Upper lobe of right lung (tissue), 1 donor: ENCODE data around the gene IFNL3. TPM values are rescaled to one million over a fixed set of nuclear protein-coding genes. Genes with fewer than 3 reads are reported as not detected.

Experiments
- ATAC-seq: fragments of 200-7000 bp; cut with Tn5 transposase; one replicate; pipeline ENCODE4 v1.9.1; 2020; ENCODE audit warnings: mild to moderate bottlenecking, moderate library complexity
- DNase-seq: peaks from one replicate; pipeline ENCODE4 v3.0.0-alpha.2; 2020
- H3K27ac ChIP-seq: fragments of 200-600 bp; one replicate; pipeline ENCODE4 v1.8.0; 2022
- H3K27me3 ChIP-seq: fragments of 200-600 bp; one replicate; pipeline ENCODE4 v1.8.0; 2022; ENCODE audit warnings: mild to moderate bottlenecking
- H3K36me3 ChIP-seq: fragments of 200-600 bp; one replicate; pipeline ENCODE4 v1.8.0; 2022
- H3K4me1 ChIP-seq: fragments of 200-600 bp; one replicate; pipeline ENCODE4 v1.8.0; 2022
- H3K4me3 ChIP-seq: fragments of 200-600 bp; one replicate; pipeline ENCODE4 v1.8.0; 2022; ENCODE audit warnings: mild to moderate bottlenecking
- H3K9me3 ChIP-seq: fragments of 200-600 bp; one replicate; pipeline ENCODE4 v1.8.0; 2022
- CTCF ChIP-seq: fragments of 200-600 bp; IDR thresholded peaks from one replicate; pipeline ENCODE4 v1.8.0; 2022; ENCODE audit warnings: antibody characterized with exemption
- intact Hi-C: fragments of 100-400 bp; cut with DNase I; formaldehyde crosslinking; loops from one replicate; pipeline ENCODE4 v1.11.0; 2022
- total RNA-seq: library from RNA; stranded (reverse); fragmentation: NEBNext Ultra II Directional; extraction: Animal tissue kit (Norgen Biotek cat#: 25700); gene quantifications from one replicate; pipeline ENCODE4 v1.2.1, GENCODE V29; 2021
- donor health status: DM: no; HTN: yes; CAD: no; lungs with severe emphysema.

Gene IFNL3
- total RNA-seq, 1 donor from 2014 or later, result not detected

- H3K4me3 ChIP-seq, result no peak overlapping the region
- H3K27me3 ChIP-seq, result peaks cover 30% of the 10 kb centered on the region
- ATAC-seq (no peak), DNase-seq (no peak)
- intact Hi-C loops, result no loop called here
- H3K27ac ChIP-seq, result no peak overlapping the region
- no peaks in the 10 kb centered on the region for H3K36me3 ChIP-seq
- TF ChIP-seq CTCF, result no peak
- no peaks in the 10 kb centered on the region for H3K4me1 ChIP-seq
- H3K9me3 ChIP-seq, result no peaks in the 10 kb centered on the region
These were observed 38.7 kb downstream of the IFNL3 start for GRCh38 chr19:39206122-39206521.

GRCh38 chr19:39205449-39205764 is 39.4 kb downstream of the IFNL3 start:
- Histone ChIP-seq H3K4me3 (no peak overlapping the region), H3K9me3 (no peaks in the 10 kb centered on the region), H3K4me1 (no peaks in the 10 kb centered on the region), H3K36me3 (no peaks in the 10 kb centered on the region), H3K27ac (no peak overlapping the region), H3K27me3 (peaks cover 34% of the 10 kb centered on the region)
- DNase-seq (no peak), ATAC-seq (no peak)
- no peak for TF ChIP-seq CTCF
- intact Hi-C loops, result no loop called here

- no peak for TF ChIP-seq CTCF
- no peaks in the 10 kb centered on the region for H3K4me1 ChIP-seq
- no peak within 1 kb of the TSS for H3K4me3 ChIP-seq
- no peak within 1 kb of the TSS for H3K27ac ChIP-seq
- intact Hi-C loops, result no loop called here
- H3K27me3 ChIP-seq, result peaks cover 49% of the 10 kb centered on the region
- no peaks in the 10 kb centered on the region for H3K36me3 ChIP-seq
- DNase-seq (peak; percentile 73), ATAC-seq (peak; percentile 40)
- no peaks in the 10 kb centered on the region for H3K9me3 ChIP-seq
These were observed 41.1 kb downstream of the IFNL3 start, which contains the start of gene SYCN for GRCh38 chr19:39203372-39204341. TSS of gene SYCN (minus strand) at chr19:39204263. CDS start at chr19:39204254, 9 bp downstream.

GRCh38 chr19:39202998-39203355 is 41.8 kb downstream of the IFNL3 start:
- DNase-seq (no peak), ATAC-seq (no peak)
- Histone ChIP-seq H3K36me3 (no peaks in the 10 kb centered on the region), H3K27ac (no peak overlapping the region), H3K27me3 (peaks cover 55% of the 10 kb centered on the region), H3K9me3 (no peaks in the 10 kb centered on the region), H3K4me1 (no peaks in the 10 kb centered on the region), H3K4me3 (no peak overlapping the region)
- TF ChIP-seq CTCF, result no peak
- intact Hi-C loops, result no loop called here

GRCh38 chr19:39200803-39201115 is 44.0 kb downstream of the IFNL3 start:
- H3K9me3 ChIP-seq, result no peaks in the 10 kb centered on the region
- ATAC-seq (no peak), DNase-seq (no peak)
- no peak overlapping the region for H3K27ac ChIP-seq
- TF ChIP-seq CTCF, result no peak
- peaks cover 7% of the 10 kb centered on the region for H3K4me1 ChIP-seq
- H3K27me3 ChIP-seq, result peaks cover 78% of the 10 kb centered on the region
- no peaks in the 10 kb centered on the region for H3K36me3 ChIP-seq
- H3K4me3 ChIP-seq, result no peak overlapping the region
- intact Hi-C loops, result no loop called here
